Liver (tissue), 9 donors: Measurements from ENCODE around the gene SCO2. TPM values are rescaled to one million over a fixed set of nuclear protein-coding genes. Genes with fewer than 3 reads are reported as not detected.

Experiments
- DNase-seq: peaks from one replicate; pipeline ENCODE4 v3.0.0-alpha.2; 2017; ENCODE audit warnings: low spot score
- H3K27ac ChIP-seq, 2 donors: one replicate each; pipeline ENCODE4 v1.7.0; 2013; ENCODE audit warnings: inconsistent platforms in 2 of 2, low read length in 2 of 2, control low read depth in 1 of 2, low read depth in 1 of 2, mild to moderate bottlenecking in 1 of 2
- H3K27me3 ChIP-seq, 4 donors: one replicate each; pipeline versions ENCODE4 v1.6.1 to v1.7.0; 2013; ENCODE audit warnings: low read length in 3 of 4, inconsistent platforms in 1 of 4, mild to moderate bottlenecking in 1 of 4, moderate library complexity in 1 of 4; ENCODE audit not compliant: control insufficient read depth in 4 of 4, insufficient read depth in 4 of 4
- H3K36me3 ChIP-seq, 4 donors: one replicate each; pipeline versions ENCODE4 v1.6.1 to v1.7.0; 2013; ENCODE audit warnings: low read length in 3 of 4, mild to moderate bottlenecking in 3 of 4, low read depth in 1 of 4, moderate library complexity in 1 of 4; ENCODE audit not compliant: control insufficient read depth in 4 of 4, insufficient read depth in 3 of 4
- H3K4me1 ChIP-seq, 4 donors: one replicate each; pipeline versions ENCODE4 v1.6.1 to v1.7.0; 2013; ENCODE audit warnings: low read length in 3 of 4, mild to moderate bottlenecking in 3 of 4, moderate library complexity in 1 of 4; ENCODE audit not compliant: control insufficient read depth in 4 of 4, insufficient read depth in 4 of 4
- H3K4me3 ChIP-seq, 3 donors: one replicate each; pipeline versions ENCODE4 v1.6.1 to v1.7.0; 2013; ENCODE audit warnings: low read length in 3 of 3, control low read depth in 1 of 3, low read depth in 1 of 3, mild to moderate bottlenecking in 1 of 3
- H3K9ac ChIP-seq, 2 donors: one replicate each; pipeline ENCODE4 v1.7.0; 2013; ENCODE audit warnings: low read length in 2 of 2, mild to moderate bottlenecking in 2 of 2, moderate library complexity in 2 of 2, control low read depth in 1 of 2, low read depth in 1 of 2
- H3K9me3 ChIP-seq, 4 donors: one replicate each; pipeline versions ENCODE4 v1.6.1 to v1.7.0; 2013; ENCODE audit warnings: low read length in 3 of 4; ENCODE audit not compliant: control insufficient read depth in 4 of 4
- EGR1 ChIP-seq, 2 donors: IDR thresholded peaks; 2 replicates each; pipeline ENCODE4 v1.6.1; 2016 to 2018; ENCODE audit warnings: antibody characterized with exemption in 2 of 2, low read depth in 2 of 2
- FOXA1 ChIP-seq: IDR thresholded peaks from 2 replicates; pipeline ENCODE4 v1.6.1; 2016; ENCODE audit warnings: antibody characterized with exemption
- FOXA2 ChIP-seq: IDR thresholded peaks from 2 replicates; pipeline ENCODE4 v1.6.1; 2016; ENCODE audit warnings: antibody characterized with exemption
- GABPA ChIP-seq, 2 donors: IDR thresholded peaks in 1 of 2; conservative IDR thresholded peaks in 1 of 2; 2 replicates each; pipeline ENCODE4 v1.6.1; 2016; ENCODE audit warnings: antibody characterized with exemption in 2 of 2, mild to moderate bottlenecking in 1 of 2, moderate library complexity in 1 of 2
- HNF4A ChIP-seq, 2 donors: conservative IDR thresholded peaks; 2 replicates each; pipeline ENCODE4 v1.6.1; 2016; ENCODE audit warnings: antibody characterized with exemption in 2 of 2, mild to moderate bottlenecking in 2 of 2
- HNF4G ChIP-seq: IDR thresholded peaks from 2 replicates; pipeline ENCODE4 v1.6.1; 2016; ENCODE audit warnings: antibody characterized with exemption
- MAX ChIP-seq: IDR thresholded peaks from 2 replicates; pipeline ENCODE4 v1.6.1; 2016; ENCODE audit warnings: antibody characterized with exemption
- NR2F2 ChIP-seq: IDR thresholded peaks from 2 replicates; pipeline ENCODE4 v1.6.1; 2016; ENCODE audit warnings: antibody characterized with exemption
- RAD21 ChIP-seq, 2 donors: IDR thresholded peaks; 2 replicates each; pipeline ENCODE4 v1.6.1; 2016; ENCODE audit warnings: antibody characterized with exemption in 2 of 2, mild to moderate bottlenecking in 2 of 2
- REST ChIP-seq: IDR thresholded peaks from 2 replicates; pipeline ENCODE4 v1.6.1; 2016; ENCODE audit warnings: antibody characterized with exemption, mild to moderate bottlenecking
- RXRA ChIP-seq, 2 donors: IDR thresholded peaks; 2 replicates each; pipeline ENCODE4 v1.6.1; 2017 to 2018; ENCODE audit warnings: antibody characterized with exemption in 2 of 2, mild to moderate bottlenecking in 1 of 2
- SP1 ChIP-seq: IDR thresholded peaks from 2 replicates; pipeline ENCODE4 v1.6.1; 2018; ENCODE audit warnings: antibody characterized with exemption, mild to moderate bottlenecking
- ZBTB33 ChIP-seq: IDR thresholded peaks from 2 replicates; pipeline ENCODE4 v1.6.1; 2016; ENCODE audit warnings: antibody characterized with exemption
- WGBS: extraction: QIAGEN DNeasy Blood & Tissue Kit; methylation state at CpG from one replicate; pipeline ENCODE4 v1.1.7; 2013; 5-methylcytosine and 5-hydroxymethylcytosine counted together
- polyA plus RNA-seq, 2 donors: library from polyadenylated mRNA; stranded (reverse) in 1 of 2; unstranded in 1 of 2; fragments of 200-250 nt in 1 of 2; fragments of >200 nt in 1 of 2; fragmentation: Nextera tagmentation in 1 of 2; extraction: Ambion mirVana in 1 of 2; gene quantifications; one replicate each; pipeline versions ENCODE4 v1.2.1 to v1.2.3, GENCODE V29; 2013 to 2015
- total RNA-seq, 2 donors: library from RNA; depleted of rRNA; stranded (reverse); fragments of >200 nt; gene quantifications; one replicate each; pipeline ENCODE4 v1.2.3, GENCODE V29; 2014
- TF ChIP-seq, protein P1 (sequence below): fragments of 150-350 bp; IDR thresholded peaks from 2 replicates; pipeline ENCODE4 v1.5.1; 2017; ENCODE audit warnings: improper control_type of control experiment, low read depth, low read length; ENCODE audit not compliant: missing input control
- donor health status: healthy.
- donor health status: healthy.
- donor health status: healthy.
- donor health status: healthy.
- donor health status: healthy.

Gene SCO2
- total and polyA plus RNA-seq, 4 donors = 1.4 to 2.9 (median 1.8) TPM

- Histone ChIP-seq H3K4me1 (peaks cover 10 to 47% (median 23%) of the 10 kb centered on the region in 4 donors), H3K36me3 (peaks cover 9 to 42% (median 15%) of the 10 kb centered on the region in 4 donors), H3K27me3 (no peaks in the 10 kb centered on the region), H3K27ac (no peak overlapping the region), H3K4me3 (no peak overlapping the region), H3K9me3 (no peaks in the 10 kb centered on the region), H3K9ac (no peak overlapping the region)
- DNase-seq = no peak
- WGBS = 93% methylated on average over 16 of the region's 16 CpGs
- no peak for TF ChIP-seq RAD21 (IDR thresholded peaks at IDR 0.05)
- no peak for TF ChIP-seq ZBTB33
- no peak for TF ChIP-seq EGR1 (IDR thresholded peaks at IDR 0.05; ENCODE audit: low read depth in 2 of 2)
- no peak for TF ChIP-seq REST
- TF ChIP-seq, protein P1, sequence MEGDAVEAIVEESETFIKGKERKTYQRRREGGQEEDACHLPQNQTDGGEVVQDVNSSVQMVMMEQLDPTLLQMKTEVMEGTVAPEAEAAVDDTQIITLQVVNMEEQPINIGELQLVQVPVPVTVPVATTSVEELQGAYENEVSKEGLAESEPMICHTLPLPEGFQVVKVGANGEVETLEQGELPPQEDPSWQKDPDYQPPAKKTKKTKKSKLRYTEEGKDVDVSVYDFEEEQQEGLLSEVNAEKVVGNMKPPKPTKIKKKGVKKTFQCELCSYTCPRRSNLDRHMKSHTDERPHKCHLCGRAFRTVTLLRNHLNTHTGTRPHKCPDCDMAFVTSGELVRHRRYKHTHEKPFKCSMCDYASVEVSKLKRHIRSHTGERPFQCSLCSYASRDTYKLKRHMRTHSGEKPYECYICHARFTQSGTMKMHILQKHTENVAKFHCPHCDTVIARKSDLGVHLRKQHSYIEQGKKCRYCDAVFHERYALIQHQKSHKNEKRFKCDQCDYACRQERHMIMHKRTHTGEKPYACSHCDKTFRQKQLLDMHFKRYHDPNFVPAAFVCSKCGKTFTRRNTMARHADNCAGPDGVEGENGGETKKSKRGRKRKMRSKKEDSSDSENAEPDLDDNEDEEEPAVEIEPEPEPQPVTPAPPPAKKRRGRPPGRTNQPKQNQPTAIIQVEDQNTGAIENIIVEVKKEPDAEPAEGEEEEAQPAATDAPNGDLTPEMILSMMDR = no peak
- TF ChIP-seq FOXA1 = no peak
- TF ChIP-seq RXRA (IDR thresholded peaks at IDR 0.05) = no peak
- TF ChIP-seq HNF4A (conservative IDR thresholded peaks at IDR 0.05) = no peak
- TF ChIP-seq GABPA (IDR thresholded peaks at IDR 0.05 in 1 of 2, conservative IDR thresholded peaks at IDR 0.05 in 1 of 2) = no peak
- TF ChIP-seq SP1 = no peak
- no peak for TF ChIP-seq NR2F2
- TF ChIP-seq FOXA2 = no peak
- TF ChIP-seq HNF4G = no peak
Observed at GRCh38 chr22:50523458-50523805, 2.0 kb downstream of the SCO2 start.

DNA sequence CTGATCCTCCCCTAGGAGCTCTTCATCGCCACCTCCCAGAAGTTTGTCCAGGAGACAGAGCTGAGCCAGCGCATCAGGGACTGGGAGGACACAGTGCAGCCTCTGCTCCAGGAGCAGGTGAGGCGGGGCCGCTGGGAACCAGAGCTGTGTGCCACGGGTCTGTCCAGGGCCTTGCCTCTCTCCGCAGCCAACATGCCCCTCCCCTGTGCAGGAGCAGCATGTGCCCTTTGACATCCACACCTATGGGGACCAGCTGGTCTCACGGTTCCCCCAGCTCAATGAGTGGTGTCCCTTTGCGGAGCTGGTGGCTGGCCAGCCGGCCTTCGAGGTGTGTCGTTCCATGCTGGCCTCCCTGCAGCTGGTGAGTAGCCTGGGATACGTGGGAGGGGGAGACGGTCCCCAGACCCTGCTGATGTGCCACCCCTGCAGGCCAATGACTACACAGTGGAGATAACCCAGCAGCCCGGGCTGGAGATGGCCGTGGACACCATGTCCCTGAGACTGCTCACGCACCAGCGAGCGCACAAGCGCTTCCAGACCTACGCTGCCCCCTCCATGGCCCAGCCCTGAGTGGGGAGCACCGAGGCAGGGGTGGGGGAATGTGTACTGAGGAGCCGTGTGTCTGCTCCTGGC lies 2.5 kb downstream of the SCO2 start:
- TF ChIP-seq RAD21 (IDR thresholded peaks at IDR 0.05) (no peak), MAX (no peak)
- Histone ChIP-seq H3K36me3 (peaks cover 9 to 47% (median 17%) of the 10 kb centered on the region in 4 donors), H3K9ac (no peak overlapping the region), H3K27ac (no peak overlapping the region), H3K4me1 (peaks cover 10 to 42% (median 23%) of the 10 kb centered on the region in 4 donors), H3K4me3 (no peak overlapping the region), H3K9me3 (no peaks in the 10 kb centered on the region), H3K27me3 (no peaks in the 10 kb centered on the region)
- no peak for DNase-seq
- 87% methylated on average over 22 of the region's 22 CpGs for WGBS
